IMR-90 (cell line): ENCODE measurements around the gene MAML2. TPM values are rescaled to one million over a fixed set of nuclear protein-coding genes. Genes with fewer than 3 reads are reported as not detected.

Experiments
- ATAC-seq: fragments of 200-7000 bp; cut with Tn5 transposase; 2 replicates; pipeline ENCODE4 v1.9.1; 2020; ENCODE audit warnings: low read depth, mild to moderate bottlenecking, moderate library complexity
- BruUV-seq: library from RNA; stranded (reverse); fragments of 400-500 nt; replicated peaks from 2 replicates; lab custom pipeline; 2021; lab: Mats Ljungman, UMichigan
- CTCF ChIA-PET: fragments of 300-600 bp; formaldehyde crosslinking; extraction: SDS; loops from one replicate; lab custom pipeline; 2021; ENCODE audit warnings: antibody characterized with exemption; lab: Yijun Ruan, JAX
- POLR2A ChIA-PET: fragments of 300-600 bp; sonication (Branson Sonifier 250); formaldehyde crosslinking; loops from one replicate; lab custom pipeline; 2022; ENCODE audit warnings: antibody characterized with exemption; ENCODE audit not compliant: unreplicated experiment; lab: Charles Lee
- DNase-seq: peaks from one replicate; pipeline ENCODE4 v3.0.0; 2013
- H2AFZ ChIP-seq: replicated peaks from 2 replicates; pipeline ENCODE3; 2013; ENCODE audit warnings: low read length, mild to moderate bottlenecking; ENCODE audit not compliant: poor library complexity
- H2AK5ac ChIP-seq: 2 replicates; pipeline ENCODE4 v1.6.1; 2013; ENCODE audit warnings: low read depth, low read length, inconsistent platforms
- H2AK9ac ChIP-seq: replicated peaks from 2 replicates; pipeline ENCODE3; 2013; ENCODE audit warnings: mild to moderate bottlenecking, low read depth, low read length, moderate library complexity; ENCODE audit not compliant: poor library complexity
- H2BK120ac ChIP-seq: 2 replicates; pipeline ENCODE4 v1.6.1; 2013; ENCODE audit warnings: low read depth, low read length, inconsistent platforms
- H2BK15ac ChIP-seq: 3 replicates; pipeline ENCODE4 v1.6.1; 2013; ENCODE audit warnings: low read depth, low read length, inconsistent platforms
- H2BK20ac ChIP-seq: 2 replicates; pipeline ENCODE4 v1.6.1; 2013; ENCODE audit warnings: low read depth, mild to moderate bottlenecking, inconsistent platforms, low read length, moderate library complexity
- H2BK5ac ChIP-seq: 2 replicates; pipeline ENCODE4 v1.6.1; 2013; ENCODE audit warnings: mild to moderate bottlenecking, low read depth, low read length, inconsistent platforms; ENCODE audit not compliant: poor library complexity, severe bottlenecking
- H3K14ac ChIP-seq: replicated peaks from 2 replicates; pipeline ENCODE4 v1.6.1; 2013; ENCODE audit warnings: low read depth, low read length, inconsistent platforms
- H3K18ac ChIP-seq: 2 replicates; pipeline ENCODE4 v1.6.1; 2013; ENCODE audit warnings: low read depth, low read length, control low read depth
- H3K23ac ChIP-seq: 2 replicates; pipeline ENCODE4 v1.6.1; 2013; ENCODE audit warnings: low read depth, low read length, inconsistent platforms
- H3K27ac ChIP-seq: 2 replicates; pipeline ENCODE4 v1.5.1; 2013; ENCODE audit warnings: mild to moderate bottlenecking, control low read depth, low read length; ENCODE audit not compliant: insufficient read depth
- H3K27me3 ChIP-seq: 2 replicates; pipeline ENCODE4 v1.6.1; 2013; ENCODE audit warnings: low read length; ENCODE audit not compliant: control insufficient read depth, insufficient read depth
- H3K36me3 ChIP-seq: 2 replicates; pipeline ENCODE4 v1.6.1; 2013; ENCODE audit warnings: low read length, mixed read lengths; ENCODE audit not compliant: control insufficient read depth, insufficient read depth
- H3K4ac ChIP-seq: 2 replicates; pipeline ENCODE4 v1.6.1; 2013; ENCODE audit warnings: low read depth, low read length, inconsistent platforms
- H3K4me1 ChIP-seq: 2 replicates; pipeline ENCODE4 v1.6.1; 2013; ENCODE audit warnings: low read length, mixed read lengths; ENCODE audit not compliant: control insufficient read depth, insufficient read depth
- H3K4me2 ChIP-seq: 2 replicates; pipeline ENCODE4 v1.6.1; 2013; ENCODE audit warnings: low read depth, mild to moderate bottlenecking, control low read depth, low read length, moderate library complexity
- H3K4me3 ChIP-seq: 2 replicates; pipeline ENCODE4 v1.5.1; 2013; ENCODE audit warnings: low read depth, mild to moderate bottlenecking, control low read depth, low read length, moderate library complexity; ENCODE audit not compliant: insufficient read depth
- H3K56ac ChIP-seq: 2 replicates; pipeline ENCODE4 v1.6.1; 2013; ENCODE audit warnings: low read length, inconsistent platforms; ENCODE audit not compliant: insufficient read depth; ENCODE audit errors: extremely low read depth
- H3K79me1 ChIP-seq, 2 experiments: 2 replicates each; pipeline ENCODE4 v1.6.1; 2013; ENCODE audit warnings: low read length in 2 of 2, inconsistent platforms in 1 of 2, low read depth in 1 of 2
- H3K9ac ChIP-seq: 2 replicates; pipeline ENCODE4 v1.6.1; 2013; ENCODE audit warnings: low read depth, low read length, control low read depth
- H3K9me1 ChIP-seq: 2 replicates; pipeline ENCODE4 v1.6.1; 2013; ENCODE audit warnings: low read length, inconsistent platforms; ENCODE audit not compliant: insufficient read depth
- H3K9me3 ChIP-seq: 2 replicates; pipeline ENCODE4 v1.6.1; 2013; ENCODE audit warnings: low read length; ENCODE audit not compliant: control insufficient read depth, insufficient read depth
- H4K20me1 ChIP-seq: 2 replicates; pipeline ENCODE4 v1.6.1; 2013; ENCODE audit warnings: low read length, inconsistent platforms; ENCODE audit not compliant: insufficient read depth
- H4K5ac ChIP-seq: 2 replicates; pipeline ENCODE4 v1.6.1; 2013; ENCODE audit warnings: mild to moderate bottlenecking, low read depth, low read length, control low read depth
- H4K8ac ChIP-seq, 2 experiments: 2 replicates each; pipeline ENCODE4 v1.6.1; 2013; ENCODE audit warnings: low read depth in 2 of 2, low read length in 2 of 2, control low read depth in 1 of 2, inconsistent platforms in 1 of 2
- H4K91ac ChIP-seq: 2 replicates; pipeline ENCODE4 v1.6.1; 2013; ENCODE audit warnings: low read depth, low read length, inconsistent platforms; ENCODE audit not compliant: insufficient read depth
- BHLHE40 ChIP-seq: fragments of 150-350 bp; IDR thresholded peaks from 2 replicates; pipeline ENCODE4 v1.6.1; 2016; ENCODE audit warnings: mild to moderate bottlenecking, low read depth, low read length
- CHD1 ChIP-seq: IDR thresholded peaks from 2 replicates; pipeline ENCODE4 v1.6.1; 2012; ENCODE audit warnings: low read depth, low read length, improper control_type of control experiment
- FOS ChIP-seq: fragments of 150-350 bp; IDR thresholded peaks from 2 replicates; pipeline ENCODE4 v1.6.1; 2016; ENCODE audit warnings: low read depth, low read length
- MXI1 ChIP-seq: IDR thresholded peaks from 2 replicates; pipeline ENCODE4 v1.6.1; 2012; ENCODE audit warnings: low read depth, mild to moderate bottlenecking, low read length, moderate library complexity, borderline replicate concordance
- POLR2A ChIP-seq: IDR thresholded peaks from 2 replicates; pipeline ENCODE4 v1.6.1; 2012; ENCODE audit warnings: mild to moderate bottlenecking, low read depth, low read length
- RFX5 ChIP-seq: IDR thresholded peaks from 2 replicates; pipeline ENCODE4 v1.8.0; 2012; ENCODE audit warnings: low read depth, mild to moderate bottlenecking, low read length, moderate library complexity
- SMC3 ChIP-seq: fragments of 150-350 bp; IDR thresholded peaks from 2 replicates; pipeline ENCODE4 v1.6.1; 2016; ENCODE audit warnings: low read depth, mild to moderate bottlenecking, antibody characterized with exemption, low read length, moderate library complexity
- whole genome bisulfite sequencing, 2 experiments: methylation state at CpG; one replicate each; pipeline versions ENCODE4 v1.1.5 to v1.1.7; 2013; ENCODE audit warnings: missing lambda C conversion rate in 2 of 2; ENCODE audit not compliant: insufficient read length in 1 of 2; ENCODE audit errors: extremely low coverage in 2 of 2; 5-methylcytosine and 5-hydroxymethylcytosine counted together
- dilution Hi-C: fragments of 300-500 bp; cut with HindIII; formaldehyde crosslinking; loops from one replicate; pipeline ENCODE4 v1.14.3; 2018; ENCODE audit warnings: low sequenced_read_pairs; ENCODE audit not compliant: unreplicated experiment
- in situ Hi-C: fragments of 300-500 bp; cut with MboI; formaldehyde crosslinking; loops from 3 replicates; pipeline ENCODE4 v1.14.3; 2019; ENCODE audit warnings: low sequenced_read_pairs, inconsistent platforms, mixed read lengths
- intact Hi-C: fragments of 100-400 bp; cut with micrococcal nuclease; formaldehyde crosslinking; loops from 2 replicates; pipeline ENCODE4 v1.10.0; 2022
- polyA plus RNA-seq, 3 experiments: library from polyadenylated mRNA; depleted of rRNA; stranded (reverse); fragments of >200 nt; gene quantifications; 2 replicates each; pipeline ENCODE4 v1.2.3, GENCODE V29; 2012; ENCODE audit warnings: low replicate concordance in 1 of 3
- total RNA-seq: library from RNA; depleted of rRNA; stranded (reverse); fragments of >200 nt; gene quantifications from 2 replicates; pipeline ENCODE4 v1.2.3, GENCODE V29; 2012

MAML2 gene
- total and polyA plus RNA-seq, 2 of the 4 experiments (the other 2 are of a cell fraction), result 15.0 to 19.5 TPM

- H2AK5ac ChIP-seq, result 0 out of 2 replicates have a peak overlapping the region, but pooled peaks have one; percentile 7
- no peak overlapping the region for H2BK120ac ChIP-seq
- no TSS peak for BruUV-seq
- TF ChIP-seq FOS (no peak), POLR2A (no peak), SMC3 (no peak), CHD1 (no peak), BHLHE40 (no peak), RFX5 (no peak), MXI1 (no peak)
- no peak overlapping the region for H3K23ac ChIP-seq
- H3K9me3 ChIP-seq, result no peaks in the 10 kb centered on the region
- no peak overlapping the region for H4K8ac ChIP-seq
- ChIA-PET CTCF (no interaction called here), POLR2A (no interaction called here)
- peaks cover 18% of the 10 kb centered on the region for H3K4me1 ChIP-seq
- WGBS, 2 experiments, result 60% methylated on average over 1 of the region's 4 CpGs; no CpG with 5 or more reads in 1 of the 2 experiments
- no peaks in the 10 kb centered on the region for H3K36me3 ChIP-seq
- H2BK15ac ChIP-seq, result no peak overlapping the region
- intact Hi-C loops (no loop called here), dilution Hi-C loops (no loop called here), in situ Hi-C loops (no loop called here)
- H3K27me3 ChIP-seq, result no peaks in the 10 kb centered on the region
- no peak overlapping the region for H2AK9ac ChIP-seq
- peaks cover 2% of the 10 kb centered on the region; the same call in 1 of the 2 replicates for H3K9me1 ChIP-seq
- no peaks in the 10 kb centered on the region for H4K20me1 ChIP-seq
- no peak overlapping the region for H3K56ac ChIP-seq
- H2BK5ac ChIP-seq, result no peak overlapping the region
- H4K91ac ChIP-seq, result no peak overlapping the region
- DNase-seq (no peak), ATAC-seq (no peak)
- no peak overlapping the region for H2BK20ac ChIP-seq
- H3K4me2 ChIP-seq, result peak overlapping the region; percentile 29; the same call in 1 of the 2 replicates
- no peak overlapping the region for H3K9ac ChIP-seq
- peaks cover 41 to 60% of the 10 kb centered on the region in 2 experiments for H3K79me1 ChIP-seq
- H3K4ac ChIP-seq, result no peak overlapping the region
- H3K27ac ChIP-seq, result no peak overlapping the region
- peak overlapping the region; percentile 67; the same call in 1 of the 2 replicates for H4K5ac ChIP-seq
- H3K4me3 ChIP-seq, result no peak overlapping the region
- no peak overlapping the region for H3K14ac ChIP-seq
- H2AFZ ChIP-seq, result no peak overlapping the region
- H3K18ac ChIP-seq, result no peak overlapping the region
Observed at GRCh38 chr11:96193745-96194443, 149.1 kb downstream of the MAML2 start.
